Endodermal cell (in vitro differentiated cells): ENCODE results near the gene RABGEF1. TPM values are rescaled to one million over a fixed set of nuclear protein-coding genes. Genes with fewer than 3 reads are reported as not detected.
"Not testable (repeated sequence)": the region's sequence is repeated elsewhere in the genome, so short reads cannot be mapped to it uniquely, and the experiment has no call there.

Experiments used
- DNase-seq: peaks from one replicate; pipeline ENCODE4 v3.0.0-alpha.2; 2017
- H3K27ac ChIP-seq: 2 replicates; pipeline ENCODE4 v1.5.1; 2013; ENCODE audit warnings: mild to moderate bottlenecking, low read depth, low read length, moderate library complexity
- H3K27me3 ChIP-seq: 2 replicates; pipeline ENCODE4 v1.6.1; 2013; ENCODE audit warnings: mild to moderate bottlenecking, low read length, moderate library complexity; ENCODE audit not compliant: insufficient read depth, control insufficient read depth, poor library complexity, severe bottlenecking
- H3K36me3 ChIP-seq: 2 replicates; pipeline ENCODE4 v1.7.0; 2013; ENCODE audit warnings: mild to moderate bottlenecking, low read length, moderate library complexity; ENCODE audit not compliant: control insufficient read depth, insufficient read depth
- H3K4me1 ChIP-seq: one replicate; pipeline ENCODE4 v1.7.0; 2013; ENCODE audit warnings: low read length; ENCODE audit not compliant: control insufficient read depth, insufficient read depth
- H3K4me3 ChIP-seq: 2 replicates; pipeline ENCODE4 v1.5.1; 2013; ENCODE audit warnings: mild to moderate bottlenecking, low read length, moderate library complexity
- H3K9ac ChIP-seq: 2 replicates; pipeline ENCODE4 v1.6.1; 2013; ENCODE audit warnings: mild to moderate bottlenecking, low read length, moderate library complexity; ENCODE audit not compliant: poor library complexity, severe bottlenecking; ENCODE audit errors: extremely low read depth
- H3K9me3 ChIP-seq: 2 replicates; pipeline ENCODE4 v1.6.1; 2013; ENCODE audit warnings: mild to moderate bottlenecking, low read length, moderate library complexity; ENCODE audit not compliant: control insufficient read depth
- H3K27ac Mint-ChIP-seq: 2 replicates; pipeline ENCODE4 v1.8.0; 2020; ENCODE audit warnings: mixed read lengths
- H3K27me3 Mint-ChIP-seq: 2 replicates; pipeline ENCODE4 v1.8.0; 2021; ENCODE audit warnings: mild to moderate bottlenecking, mixed read lengths; ENCODE audit not compliant: insufficient read depth
- H3K36me3 Mint-ChIP-seq: 2 replicates; pipeline ENCODE4 v1.8.0; 2020; ENCODE audit warnings: low read depth, mixed read lengths
- H3K4me1 Mint-ChIP-seq: 2 replicates; pipeline ENCODE4 v1.8.0; 2020; ENCODE audit warnings: mixed read lengths
- H3K4me3 Mint-ChIP-seq: 2 replicates; pipeline ENCODE4 v1.8.0; 2020; ENCODE audit warnings: mild to moderate bottlenecking, moderate library complexity, mixed read lengths
- H3K9me3 Mint-ChIP-seq: 2 replicates; pipeline ENCODE4 v1.8.0; 2020; ENCODE audit warnings: mild to moderate bottlenecking, mixed read lengths
- WGBS, 2 experiments: methylation state at CpG; one replicate each; pipeline versions ENCODE4 v1.1.5 to v1.1.7; 2013; ENCODE audit warnings: missing lambda C conversion rate in 2 of 2, mixed read lengths in 1 of 2; ENCODE audit not compliant: insufficient coverage in 1 of 2, insufficient read length in 1 of 2; 5-methylcytosine and 5-hydroxymethylcytosine counted together
- total RNA-seq, 2 donors: library from RNA; stranded (reverse); fragmentation: NEBNext Ultra II Directional in 1 of 2; extraction: Animal tissue kit (Norgen Biotek cat#: 25700) in 1 of 2; gene quantifications; 2 replicates in 1 of 2; 3 replicates in 1 of 2; pipeline ENCODE4 v1.2.1, GENCODE V29; 2021
- TF ChIP-seq, protein P1 (sequence below): fragments of 200-600 bp; sonication (generic); conservative IDR thresholded peaks from 2 replicates; pipeline ENCODE4 v1.5.0; 2021; ENCODE audit warnings: antibody characterized with exemption, mild to moderate bottlenecking

The RABGEF1 gene
- total RNA-seq, 2 donors from 2014 or later = 22.7 to 26.7 TPM

DNA sequence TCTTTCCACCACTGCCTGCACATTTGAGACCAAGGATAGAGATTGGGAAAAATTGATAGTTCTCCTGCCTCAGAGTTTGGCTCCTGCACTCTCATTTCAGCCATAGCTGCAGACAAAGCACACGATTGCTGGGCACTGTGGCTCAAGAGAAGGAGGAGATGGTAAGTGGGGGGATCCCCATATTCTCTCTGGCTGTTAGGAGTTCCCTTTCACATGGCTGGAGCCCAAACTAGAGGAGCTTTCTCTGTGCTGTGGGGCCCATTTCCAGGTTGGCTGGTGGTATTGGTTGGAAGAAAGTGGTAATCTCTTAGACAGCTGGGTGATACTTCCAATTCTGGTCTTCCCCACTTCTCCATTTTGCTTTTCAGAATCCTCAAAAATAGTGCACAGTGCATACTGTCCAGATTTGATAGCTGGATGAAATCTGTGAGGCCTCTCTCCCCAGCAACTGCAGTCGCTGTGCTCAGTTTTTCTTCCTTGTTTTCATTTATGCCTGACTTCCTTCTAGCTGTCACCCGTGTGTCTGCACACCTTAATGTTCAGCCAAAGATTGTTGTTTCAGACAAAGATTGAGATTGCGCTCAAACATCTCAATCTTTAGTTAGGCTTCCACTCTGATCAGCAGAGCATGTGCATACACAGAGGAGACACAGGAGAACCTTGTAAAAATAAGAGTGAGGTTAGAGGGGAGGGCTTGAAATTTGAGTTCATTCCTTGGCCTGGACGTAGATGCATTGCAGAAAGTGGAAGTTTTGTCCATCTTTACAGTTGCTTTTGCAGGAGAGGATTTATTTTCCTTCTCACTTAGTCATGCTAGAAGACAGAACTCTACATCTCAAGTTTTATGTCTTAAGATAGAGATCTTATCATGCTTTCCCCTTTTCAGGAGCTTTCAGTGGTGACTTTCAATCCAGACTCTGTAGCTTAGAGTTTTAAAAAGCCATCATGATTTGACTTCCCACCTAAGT, 28.6 kb downstream of the RABGEF1 start:
- Histone ChIP-seq H3K36me3 (peaks cover 31% of the 10 kb centered on the region), H3K9ac (no peak overlapping the region), H3K4me3 (no peak overlapping the region), H3K4me1 (peaks cover 9% of the 10 kb centered on the region), H3K9me3 (no peaks in the 10 kb centered on the region), H3K27me3 (no peaks in the 10 kb centered on the region), H3K27ac (no peak overlapping the region)
- H3K27me3 Mint-ChIP-seq = no peaks in the 10 kb centered on the region
- 92 to 99% methylated on average over 3 to 4 of the region's 5 CpGs for WGBS, 2 experiments
- H3K4me1 Mint-ChIP-seq = peaks cover 53% of the 10 kb centered on the region
- TF ChIP-seq, protein P1, sequence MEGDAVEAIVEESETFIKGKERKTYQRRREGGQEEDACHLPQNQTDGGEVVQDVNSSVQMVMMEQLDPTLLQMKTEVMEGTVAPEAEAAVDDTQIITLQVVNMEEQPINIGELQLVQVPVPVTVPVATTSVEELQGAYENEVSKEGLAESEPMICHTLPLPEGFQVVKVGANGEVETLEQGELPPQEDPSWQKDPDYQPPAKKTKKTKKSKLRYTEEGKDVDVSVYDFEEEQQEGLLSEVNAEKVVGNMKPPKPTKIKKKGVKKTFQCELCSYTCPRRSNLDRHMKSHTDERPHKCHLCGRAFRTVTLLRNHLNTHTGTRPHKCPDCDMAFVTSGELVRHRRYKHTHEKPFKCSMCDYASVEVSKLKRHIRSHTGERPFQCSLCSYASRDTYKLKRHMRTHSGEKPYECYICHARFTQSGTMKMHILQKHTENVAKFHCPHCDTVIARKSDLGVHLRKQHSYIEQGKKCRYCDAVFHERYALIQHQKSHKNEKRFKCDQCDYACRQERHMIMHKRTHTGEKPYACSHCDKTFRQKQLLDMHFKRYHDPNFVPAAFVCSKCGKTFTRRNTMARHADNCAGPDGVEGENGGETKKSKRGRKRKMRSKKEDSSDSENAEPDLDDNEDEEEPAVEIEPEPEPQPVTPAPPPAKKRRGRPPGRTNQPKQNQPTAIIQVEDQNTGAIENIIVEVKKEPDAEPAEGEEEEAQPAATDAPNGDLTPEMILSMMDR = no peak
- no peaks in the 10 kb centered on the region for H3K9me3 Mint-ChIP-seq
- H3K4me3 Mint-ChIP-seq = no peak overlapping the region
- DNase-seq = no peak
- peaks cover 34% of the 10 kb centered on the region for H3K36me3 Mint-ChIP-seq
- H3K27ac Mint-ChIP-seq = no peak overlapping the region

DNA sequence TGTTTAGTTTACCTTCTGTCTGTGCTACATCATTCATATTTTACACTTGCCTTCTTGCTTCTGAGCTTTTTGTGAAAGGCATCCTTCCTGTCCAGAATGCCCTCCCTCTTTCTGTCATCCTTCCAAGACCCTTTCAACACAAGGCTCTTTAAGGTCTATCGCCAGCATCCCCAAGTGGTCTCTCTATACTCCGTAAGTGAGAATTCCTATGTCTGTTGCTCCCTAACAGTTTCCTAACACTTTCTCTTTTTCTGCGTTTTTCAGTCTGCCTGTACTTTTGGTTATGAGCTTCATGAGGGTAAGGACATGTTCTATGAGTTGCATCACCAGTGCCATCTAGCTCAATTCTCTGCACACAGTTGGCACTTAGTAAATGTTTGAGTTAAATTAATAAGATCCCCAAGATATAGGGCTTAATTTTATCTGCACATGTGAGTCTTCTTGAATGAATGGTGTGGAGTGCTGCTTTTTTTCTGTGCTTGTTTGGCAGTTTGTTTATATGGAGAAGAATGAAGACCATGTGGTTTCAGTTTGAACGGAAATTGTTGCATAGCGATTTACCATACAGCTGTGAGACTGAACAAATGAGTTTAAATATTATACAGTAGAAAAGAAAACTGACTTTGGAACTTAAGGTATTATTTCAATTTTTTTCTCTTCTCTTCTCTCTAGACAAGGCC, 29.4 kb downstream of the RABGEF1 start:
- no peaks in the 10 kb centered on the region for H3K9me3 ChIP-seq
- Mint-ChIP-seq H3K36me3 (peaks cover 43% of the 10 kb centered on the region), H3K4me1 (peaks cover 53% of the 10 kb centered on the region), H3K27ac (no peak overlapping the region), H3K4me3 (no peak overlapping the region), H3K27me3 (no peaks in the 10 kb centered on the region), H3K9me3 (no peaks in the 10 kb centered on the region)
- no peak for DNase-seq
- peaks cover 16% of the 10 kb centered on the region for H3K4me1 ChIP-seq
- no peak overlapping the region for H3K27ac ChIP-seq
- WGBS, 2 experiments = 94 to 100% methylated on average over 2 to 5 of the region's 5 CpGs
- H3K9ac ChIP-seq = no peak overlapping the region
- no peak overlapping the region for H3K4me3 ChIP-seq
- TF ChIP-seq, protein P1 = no peak
- peaks cover 39% of the 10 kb centered on the region for H3K36me3 ChIP-seq
- H3K27me3 ChIP-seq = no peaks in the 10 kb centered on the region

DNA sequence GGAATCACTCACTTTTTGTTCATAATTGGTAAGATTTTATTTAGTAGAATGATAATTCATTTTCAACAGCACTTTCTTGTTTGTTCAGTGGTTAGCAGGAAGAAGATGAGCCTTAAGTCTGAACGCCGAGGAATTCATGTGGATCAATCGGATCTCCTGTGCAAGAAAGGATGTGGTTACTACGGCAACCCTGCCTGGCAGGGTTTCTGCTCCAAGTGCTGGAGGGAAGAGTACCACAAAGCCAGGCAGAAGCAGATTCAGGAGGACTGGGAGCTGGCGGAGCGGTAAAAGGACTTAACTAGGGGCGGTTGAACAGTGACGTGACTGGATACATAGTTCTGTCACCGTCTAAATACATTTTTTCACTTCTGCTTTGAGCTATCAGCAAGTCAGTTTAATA, 31.3 kb downstream of the RABGEF1 start:
- DNase-seq = no peak
- Histone ChIP-seq H3K9me3 (no peaks in the 10 kb centered on the region), H3K9ac (no peak overlapping the region), H3K4me3 (no peak overlapping the region), H3K27ac (no peak overlapping the region), H3K36me3 (peaks cover 54% of the 10 kb centered on the region), H3K27me3 (no peaks in the 10 kb centered on the region), H3K4me1 (peaks cover 21% of the 10 kb centered on the region)
- WGBS, 2 experiments = 95 to 98% methylated on average over 8 to 9 of the region's 9 CpGs
- Mint-ChIP-seq H3K9me3 (no peaks in the 10 kb centered on the region), H3K4me3 (no peak overlapping the region), H3K27me3 (no peaks in the 10 kb centered on the region), H3K36me3 (peaks cover 59% of the 10 kb centered on the region), H3K4me1 (peaks cover 50% of the 10 kb centered on the region), H3K27ac (no peak overlapping the region)
- TF ChIP-seq, protein P1 = no peak

DNA sequence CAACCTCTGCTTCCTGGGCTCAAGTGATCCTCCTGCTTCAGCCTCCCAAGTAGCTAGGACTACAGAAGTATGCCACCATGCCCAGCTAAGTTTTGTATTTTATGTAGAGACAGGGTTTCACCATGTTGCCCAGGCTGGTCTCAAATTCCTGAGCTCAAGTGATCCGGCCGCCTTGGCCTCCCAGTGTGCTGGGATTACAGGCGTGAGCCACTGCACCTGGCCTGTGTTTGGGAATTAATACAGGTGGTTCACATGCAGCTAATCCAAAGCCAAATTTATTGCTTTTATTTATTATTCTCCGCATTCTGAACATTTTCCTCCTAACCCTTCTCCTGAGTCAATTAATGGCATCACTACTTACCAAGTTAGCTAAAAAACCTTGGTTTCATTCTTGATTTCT, 33.2 kb downstream of the RABGEF1 start:
- peaks cover 67% of the 10 kb centered on the region for H3K36me3 Mint-ChIP-seq
- not testable (repeated sequence) for H3K4me3 Mint-ChIP-seq

More for the DNA sequence above, 33.2 kb downstream of the RABGEF1 start:
- not testable (repeated sequence) for H3K27ac ChIP-seq, DNase-seq, H3K4me3 ChIP-seq, H3K27me3 ChIP-seq, H3K9me3 Mint-ChIP-seq, H3K9me3 ChIP-seq, H3K27me3 Mint-ChIP-seq, H3K27ac Mint-ChIP-seq
- Histone ChIP-seq H3K36me3 (peaks cover 59% of the 10 kb centered on the region), H3K4me1 (peaks cover 28% of the 10 kb centered on the region), H3K9ac (peak overlapping the region; percentile 13)
- 83 to 89% methylated on average over 2 to 4 of the region's 4 CpGs for WGBS, 2 experiments
- peaks cover 55% of the 10 kb centered on the region for H3K4me1 Mint-ChIP-seq
